ENCODE results near the gene PSMG1.

DNA sequence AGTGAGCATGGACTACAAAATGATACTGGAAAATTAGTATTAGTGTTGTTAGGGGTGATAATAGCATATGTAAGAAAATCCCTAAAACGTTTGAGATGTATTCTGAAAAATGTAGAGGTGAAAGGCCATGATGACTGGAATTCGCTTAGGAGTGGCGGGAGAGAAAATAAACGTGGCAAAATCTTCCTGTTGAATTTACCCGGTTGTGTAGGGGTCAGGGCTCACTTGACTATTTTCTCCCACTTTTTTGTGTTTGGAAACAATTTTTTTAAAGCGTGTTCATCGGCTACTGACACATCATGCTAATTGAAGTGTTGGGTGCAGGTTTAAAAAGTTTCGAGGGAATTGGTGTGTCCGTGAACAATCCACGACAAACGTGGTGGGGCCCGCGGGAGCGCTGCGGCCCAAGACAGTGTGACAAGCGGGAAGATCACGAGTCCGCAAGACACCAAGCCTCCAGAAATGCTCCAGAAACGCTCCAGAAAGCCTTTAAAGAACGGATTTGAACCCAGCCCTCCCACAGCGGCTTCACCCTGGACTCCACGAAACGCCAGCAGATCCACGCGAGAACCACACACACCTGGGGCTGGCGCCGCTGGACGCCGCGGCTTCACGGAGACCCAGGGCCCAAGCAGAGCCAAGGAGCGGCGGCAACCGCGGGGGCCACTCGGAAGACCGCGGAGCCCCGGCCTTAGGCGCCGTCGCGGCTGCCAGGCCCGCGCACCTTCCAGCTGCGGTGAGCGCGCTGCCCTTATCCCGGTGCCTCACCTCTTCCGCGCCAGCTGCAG lies 573 bp downstream of the PSMG1 start:
- TF ChIP-seq POLR2AphosphoS5 (IDR thresholded peaks at IDR 0.05; ENCODE audit: insufficient read depth, low read depth, low read length) (no peak), EZH2 (IDR thresholded peaks at IDR 0.05; ENCODE audit: borderline replicate concordance, low read depth, low read length, severe bottlenecking) (no peak), JUN (IDR thresholded peaks at IDR 0.05; ENCODE audit: borderline replicate concordance, insufficient read depth, insufficient read length, low read depth) (no peak)
- TF ChIP-seq, protein P1, sequence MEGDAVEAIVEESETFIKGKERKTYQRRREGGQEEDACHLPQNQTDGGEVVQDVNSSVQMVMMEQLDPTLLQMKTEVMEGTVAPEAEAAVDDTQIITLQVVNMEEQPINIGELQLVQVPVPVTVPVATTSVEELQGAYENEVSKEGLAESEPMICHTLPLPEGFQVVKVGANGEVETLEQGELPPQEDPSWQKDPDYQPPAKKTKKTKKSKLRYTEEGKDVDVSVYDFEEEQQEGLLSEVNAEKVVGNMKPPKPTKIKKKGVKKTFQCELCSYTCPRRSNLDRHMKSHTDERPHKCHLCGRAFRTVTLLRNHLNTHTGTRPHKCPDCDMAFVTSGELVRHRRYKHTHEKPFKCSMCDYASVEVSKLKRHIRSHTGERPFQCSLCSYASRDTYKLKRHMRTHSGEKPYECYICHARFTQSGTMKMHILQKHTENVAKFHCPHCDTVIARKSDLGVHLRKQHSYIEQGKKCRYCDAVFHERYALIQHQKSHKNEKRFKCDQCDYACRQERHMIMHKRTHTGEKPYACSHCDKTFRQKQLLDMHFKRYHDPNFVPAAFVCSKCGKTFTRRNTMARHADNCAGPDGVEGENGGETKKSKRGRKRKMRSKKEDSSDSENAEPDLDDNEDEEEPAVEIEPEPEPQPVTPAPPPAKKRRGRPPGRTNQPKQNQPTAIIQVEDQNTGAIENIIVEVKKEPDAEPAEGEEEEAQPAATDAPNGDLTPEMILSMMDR (IDR thresholded peaks at IDR 0.05; ENCODE audit: extremely low read depth in 1 of 2, insufficient read depth in 1 of 2, low read depth in 1 of 2, low read length in 2 of 2), result no peak
- TF ChIP-seq, protein P2, sequence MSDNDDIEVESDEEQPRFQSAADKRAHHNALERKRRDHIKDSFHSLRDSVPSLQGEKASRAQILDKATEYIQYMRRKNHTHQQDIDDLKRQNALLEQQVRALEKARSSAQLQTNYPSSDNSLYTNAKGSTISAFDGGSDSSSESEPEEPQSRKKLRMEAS (IDR thresholded peaks at IDR 0.05; ENCODE audit: insufficient read depth, insufficient read length), result no peak
